Central memory CD8-positive, alpha-beta T cell (primary cell): ENCODE data around the gene ADH4.
"Not testable (repeated sequence)": the region's sequence is repeated elsewhere in the genome, so short reads cannot be mapped to it uniquely, and the experiment has no call there.

Experiments used
- ATAC-seq: fragments of 150-1000 bp; cut with Tn5 transposase; replicated peaks from 2 replicates; pipeline ENCODE4 v1.10.0; 2022; ENCODE audit warnings: mild to moderate bottlenecking, moderate FRiP score, moderate number of reproducible peaks; ENCODE audit not compliant: poor library complexity, severe bottlenecking; ENCODE audit errors: extremely low read depth
- DNase-seq, 2 donors: peaks; one replicate each; pipeline ENCODE4 v3.0.0; 2021; ENCODE audit warnings: low spot score in 2 of 2
- H3K27ac Mint-ChIP-seq: one replicate; pipeline ENCODE4 v1.8.0; 2022; ENCODE audit warnings: low read depth, mild to moderate bottlenecking, moderate library complexity, mixed read lengths
- H3K27me3 Mint-ChIP-seq: one replicate; pipeline ENCODE4 v1.8.0; 2022; ENCODE audit warnings: mixed read lengths
- H3K36me3 Mint-ChIP-seq: one replicate; pipeline ENCODE4 v1.8.0; 2022; ENCODE audit warnings: mild to moderate bottlenecking, moderate library complexity, mixed read lengths; ENCODE audit not compliant: insufficient read depth
- H3K4me1 Mint-ChIP-seq: one replicate; pipeline ENCODE4 v1.8.0; 2022; ENCODE audit warnings: mixed read lengths
- H3K4me3 Mint-ChIP-seq: one replicate; pipeline ENCODE4 v1.8.0; 2022; ENCODE audit warnings: mild to moderate bottlenecking, moderate library complexity, mixed read lengths
- H3K9me3 Mint-ChIP-seq: one replicate; pipeline ENCODE4 v1.8.0; 2022; ENCODE audit warnings: mixed read lengths

Gene ADH4

GRCh38 chr4:99088481-99089365 is 55.4 kb downstream of the ADH4 start, which contains the start of gene ADH5:
Gene ADH5, minus strand, starts transcription at chr4:99088788. Its CDS starts 88 bp downstream, at chr4:99088700.
- Mint-ChIP-seq H3K36me3 (peaks cover 30% of the 10 kb centered on the region), H3K9me3 (no peaks in the 10 kb centered on the region), H3K27ac (peak within 1 kb of the TSS; percentile 98), H3K4me3 (peak within 1 kb of the TSS; percentile 99), H3K4me1 (peaks cover 65% of the 10 kb centered on the region), H3K27me3 (no peaks in the 10 kb centered on the region)
- DNase-seq, result peak; percentile 76 to 78
- peak; percentile 93 for ATAC-seq

GRCh38 chr4:99088023-99088449 is 56.1 kb downstream of the ADH4 start:
- Mint-ChIP-seq H3K4me3 (peak overlapping the region; percentile 99), H3K36me3 (peaks cover 37% of the 10 kb centered on the region), H3K4me1 (peaks cover 67% of the 10 kb centered on the region), H3K27ac (peak overlapping the region; percentile 98), H3K27me3 (no peaks in the 10 kb centered on the region), H3K9me3 (no peaks in the 10 kb centered on the region)
- DNase-seq (no peak), ATAC-seq (peak; percentile 12)

- peaks cover 50% of the 10 kb centered on the region for H3K4me1 Mint-ChIP-seq
- no peaks in the 10 kb centered on the region for H3K27me3 Mint-ChIP-seq
- DNase-seq (no peak), ATAC-seq (no peak)
- H3K36me3 Mint-ChIP-seq, result peaks cover 67% of the 10 kb centered on the region
- H3K4me3 Mint-ChIP-seq, result no peak overlapping the region
- H3K9me3 Mint-ChIP-seq, result no peaks in the 10 kb centered on the region
- no peak overlapping the region for H3K27ac Mint-ChIP-seq
These were observed 59.5 kb downstream of the ADH4 start for GRCh38 chr4:99084595-99084994.

- Mint-ChIP-seq H3K27ac (no peak overlapping the region), H3K27me3 (no peaks in the 10 kb centered on the region), H3K36me3 (peaks cover 66% of the 10 kb centered on the region), H3K4me3 (no peak overlapping the region), H3K4me1 (peaks cover 28% of the 10 kb centered on the region), H3K9me3 (no peaks in the 10 kb centered on the region)
- DNase-seq (no peak), ATAC-seq (no peak)
These were observed 61.9 kb downstream of the ADH4 start for GRCh38 chr4:99082192-99082591.

GRCh38 chr4:99080869-99081268 is 63.2 kb downstream of the ADH4 start:
- H3K9me3 Mint-ChIP-seq, ATAC-seq, H3K27ac Mint-ChIP-seq, DNase-seq, H3K4me3 Mint-ChIP-seq, H3K27me3 Mint-ChIP-seq: not testable (repeated sequence)
- H3K4me1 Mint-ChIP-seq, result peaks cover 17% of the 10 kb centered on the region
- H3K36me3 Mint-ChIP-seq, result peaks cover 71% of the 10 kb centered on the region

GRCh38 chr4:99079625-99080295 is 64.3 kb downstream of the ADH4 start:
- Mint-ChIP-seq H3K36me3 (peaks cover 72% of the 10 kb centered on the region), H3K9me3 (no peaks in the 10 kb centered on the region), H3K4me3 (no peak overlapping the region), H3K27me3 (no peaks in the 10 kb centered on the region), H3K27ac (no peak overlapping the region), H3K4me1 (peaks cover 11% of the 10 kb centered on the region)
- DNase-seq (no peak), ATAC-seq (no peak)

- no peak for ATAC-seq
- Mint-ChIP-seq H3K27ac (no peak overlapping the region), H3K36me3 (peaks cover 74% of the 10 kb centered on the region), H3K9me3 (no peaks in the 10 kb centered on the region), H3K4me3 (no peak overlapping the region), H3K27me3 (no peaks in the 10 kb centered on the region), H3K4me1 (peaks cover 11% of the 10 kb centered on the region)
- no peak for DNase-seq
These were observed 65.0 kb downstream of the ADH4 start for GRCh38 chr4:99078931-99079624.

GRCh38 chr4:99078336-99078735 is 65.8 kb downstream of the ADH4 start:
- Mint-ChIP-seq H3K27ac (no peak overlapping the region), H3K27me3 (no peaks in the 10 kb centered on the region), H3K9me3 (no peaks in the 10 kb centered on the region), H3K4me1 (peaks cover 6% of the 10 kb centered on the region), H3K4me3 (no peak overlapping the region), H3K36me3 (peaks cover 75% of the 10 kb centered on the region)
- no peak for DNase-seq
- no peak for ATAC-seq

- Mint-ChIP-seq H3K4me3 (no peak overlapping the region), H3K4me1 (peaks cover 6% of the 10 kb centered on the region), H3K36me3 (peaks cover 70% of the 10 kb centered on the region), H3K27ac (no peak overlapping the region), H3K27me3 (no peaks in the 10 kb centered on the region), H3K9me3 (no peaks in the 10 kb centered on the region)
- ATAC-seq (no peak), DNase-seq (no peak)
These were observed 66.9 kb downstream of the ADH4 start for GRCh38 chr4:99077177-99077576.

GRCh38 chr4:99076292-99076976 is 67.7 kb downstream of the ADH4 start:
- ATAC-seq, result no peak
- peaks cover 64% of the 10 kb centered on the region for H3K36me3 Mint-ChIP-seq
- no peak for DNase-seq
- H3K27me3 Mint-ChIP-seq, result no peaks in the 10 kb centered on the region
- no peaks in the 10 kb centered on the region for H3K9me3 Mint-ChIP-seq
- H3K4me3 Mint-ChIP-seq, result no peak overlapping the region
- no peak overlapping the region for H3K27ac Mint-ChIP-seq
- H3K4me1 Mint-ChIP-seq, result peaks cover 6% of the 10 kb centered on the region

- Mint-ChIP-seq H3K4me3 (no peak overlapping the region), H3K4me1 (no peaks in the 10 kb centered on the region), H3K36me3 (peaks cover 59% of the 10 kb centered on the region), H3K27ac (no peak overlapping the region), H3K9me3 (no peaks in the 10 kb centered on the region), H3K27me3 (no peaks in the 10 kb centered on the region)
- no peak for DNase-seq
- no peak for ATAC-seq
These were observed 69.3 kb downstream of the ADH4 start for GRCh38 chr4:99074816-99075215.
